H9 (cell line): ENCODE results near the gene ZBED5. TPM values are rescaled to one million over a fixed set of nuclear protein-coding genes. Genes with fewer than 3 reads are reported as not detected.
A peak's percentile ranks its signal among the peaks of the same experiment; 100 is the strongest.

Source experiments
- DNase-seq: peaks from one replicate; pipeline ENCODE4 v3.0.0-alpha.2; 2017
- H2AFZ ChIP-seq: one replicate; pipeline ENCODE4 v1.6.1; 2013; ENCODE audit warnings: mild to moderate bottlenecking, low read length, control low read depth, moderate library complexity
- H2AK5ac ChIP-seq: 2 replicates; pipeline ENCODE4 v1.6.1; 2013; ENCODE audit warnings: low read length, control low read depth, mixed read lengths; ENCODE audit not compliant: insufficient read length
- H2BK120ac ChIP-seq: one replicate; pipeline ENCODE4 v1.6.1; 2013; ENCODE audit warnings: low read depth, mild to moderate bottlenecking, low read length, control low read depth, inconsistent platforms; ENCODE audit not compliant: poor library complexity, severe bottlenecking
- H2BK12ac ChIP-seq: 2 replicates; pipeline ENCODE4 v1.6.1; 2013; ENCODE audit warnings: low read length, control low read depth, mixed read lengths, low read depth; ENCODE audit not compliant: insufficient read length
- H2BK15ac ChIP-seq: 2 replicates; pipeline ENCODE4 v1.6.1; 2013; ENCODE audit warnings: low read depth, low read length, control low read depth
- H2BK20ac ChIP-seq: one replicate; pipeline ENCODE4 v1.6.1; 2013; ENCODE audit warnings: low read depth, mild to moderate bottlenecking, low read length, control low read depth, inconsistent platforms; ENCODE audit not compliant: poor library complexity, severe bottlenecking
- H2BK5ac ChIP-seq: 2 replicates; pipeline ENCODE4 v1.6.1; 2013; ENCODE audit warnings: low read length, control low read depth, mixed read lengths; ENCODE audit not compliant: insufficient read length
- H3K14ac ChIP-seq: 2 replicates; pipeline ENCODE4 v1.6.1; 2013; ENCODE audit warnings: low read length, control low read depth; ENCODE audit not compliant: insufficient read depth
- H3K18ac ChIP-seq: 2 replicates; pipeline ENCODE4 v1.6.1; 2013; ENCODE audit warnings: low read depth, mild to moderate bottlenecking, mixed read lengths, low read length, control low read depth; ENCODE audit not compliant: insufficient read length
- H3K23ac ChIP-seq: 2 replicates; pipeline ENCODE4 v1.6.1; 2013; ENCODE audit warnings: low read length, control low read depth, mixed read lengths, low read depth; ENCODE audit not compliant: insufficient read length
- H3K23me2 ChIP-seq: 2 replicates; pipeline ENCODE4 v1.6.1; 2013; ENCODE audit warnings: low read depth, mild to moderate bottlenecking, mixed read lengths, low read length, control low read depth; ENCODE audit not compliant: insufficient read length, poor library complexity, severe bottlenecking
- H3K27ac ChIP-seq: 2 replicates; pipeline ENCODE4 v1.5.1; 2013; ENCODE audit warnings: low read length, control low read depth, mixed read lengths, low read depth; ENCODE audit not compliant: insufficient read length
- H3K27me3 ChIP-seq: 2 replicates; pipeline ENCODE4 v1.6.1; 2013; ENCODE audit warnings: low read length, control low read depth, inconsistent platforms; ENCODE audit not compliant: insufficient read depth
- H3K4ac ChIP-seq: 2 replicates; pipeline ENCODE4 v1.6.1; 2013; ENCODE audit warnings: low read depth, mild to moderate bottlenecking, control low read depth, inconsistent platforms, low read length, moderate library complexity
- H3K4me1 ChIP-seq: 2 replicates; pipeline ENCODE4 v1.6.1; 2013; ENCODE audit warnings: low read length, control low read depth, inconsistent platforms; ENCODE audit not compliant: insufficient read depth
- H3K4me2 ChIP-seq: 2 replicates; pipeline ENCODE4 v1.6.1; 2013; ENCODE audit warnings: low read length, control low read depth, mixed read lengths; ENCODE audit not compliant: insufficient read length, insufficient read depth
- H3K56ac ChIP-seq: 2 replicates; pipeline ENCODE4 v1.6.1; 2013; ENCODE audit warnings: low read depth, mild to moderate bottlenecking, mixed read lengths, low read length, control low read depth; ENCODE audit not compliant: insufficient read length
- H3K79me1 ChIP-seq: 2 replicates; pipeline ENCODE4 v1.6.1; 2013; ENCODE audit warnings: low read depth, mild to moderate bottlenecking, moderate library complexity, low read length, control low read depth, inconsistent platforms; ENCODE audit not compliant: insufficient read depth, poor library complexity, severe bottlenecking
- H3K79me2 ChIP-seq: 2 replicates; pipeline ENCODE4 v1.6.1; 2013; ENCODE audit warnings: low read length, control low read depth, inconsistent platforms; ENCODE audit not compliant: insufficient read depth
- H3K9ac ChIP-seq: 2 replicates; pipeline ENCODE4 v1.6.1; 2013; ENCODE audit warnings: low read length, control low read depth, mixed read lengths; ENCODE audit not compliant: insufficient read length; ENCODE audit errors: extremely low read depth
- H3K9me3 ChIP-seq: one replicate; pipeline ENCODE4 v1.6.1; 2013; ENCODE audit warnings: low read depth, low read length, inconsistent platforms; ENCODE audit not compliant: control insufficient read depth
- H3T11ph ChIP-seq: one replicate; pipeline ENCODE4 v1.6.1; 2013; ENCODE audit warnings: mild to moderate bottlenecking, low read length, control low read depth, inconsistent platforms
- H4K20me1 ChIP-seq: one replicate; pipeline ENCODE4 v1.6.1; 2013; ENCODE audit not compliant: control insufficient read depth, insufficient read length, insufficient read depth
- H4K5ac ChIP-seq: 2 replicates; pipeline ENCODE4 v1.6.1; 2013; ENCODE audit warnings: low read depth, mild to moderate bottlenecking, mixed read lengths, low read length, control low read depth; ENCODE audit not compliant: insufficient read length
- H4K8ac ChIP-seq: replicated peaks from 2 replicates; pipeline ENCODE4 v1.6.1; 2013; ENCODE audit warnings: low read length, control low read depth, mixed read lengths, low read depth; ENCODE audit not compliant: insufficient read length
- H4K91ac ChIP-seq: 2 replicates; pipeline ENCODE4 v1.6.1; 2013; ENCODE audit warnings: low read depth, mild to moderate bottlenecking, moderate library complexity, mixed read lengths, low read length, control low read depth; ENCODE audit not compliant: insufficient read length
- H3K27ac Mint-ChIP-seq, 3 experiments: 2 replicates in 2 of 3; 3 replicates in 1 of 3; pipeline ENCODE4 v1.8.0; 2020 to 2021; ENCODE audit warnings: mixed read lengths in 3 of 3, mild to moderate bottlenecking in 1 of 3, moderate library complexity in 1 of 3
- H3K27me3 Mint-ChIP-seq: 2 replicates; pipeline ENCODE4 v1.8.0; 2021; ENCODE audit warnings: low read depth, mild to moderate bottlenecking, moderate library complexity, mixed read lengths
- H3K36me3 Mint-ChIP-seq, 3 experiments: 2 replicates in 2 of 3; 3 replicates in 1 of 3; pipeline ENCODE4 v1.8.0; 2020 to 2021; ENCODE audit warnings: low read depth in 3 of 3, mixed read lengths in 3 of 3; ENCODE audit not compliant: insufficient read depth in 1 of 3
- H3K4me1 Mint-ChIP-seq, 2 experiments: 2 replicates each; pipeline ENCODE4 v1.8.0; 2020; ENCODE audit warnings: mixed read lengths in 2 of 2
- H3K4me3 Mint-ChIP-seq, 2 experiments: 2 replicates in 1 of 2; 3 replicates in 1 of 2; pipeline ENCODE4 v1.8.0; 2020 to 2021; ENCODE audit warnings: mild to moderate bottlenecking in 2 of 2, mixed read lengths in 2 of 2, moderate library complexity in 1 of 2
- H3K9me3 Mint-ChIP-seq, 2 experiments: 2 replicates in 1 of 2; 3 replicates in 1 of 2; pipeline ENCODE4 v1.8.0; 2020; ENCODE audit warnings: mild to moderate bottlenecking in 2 of 2, mixed read lengths in 2 of 2, moderate library complexity in 1 of 2
- CTCF ChIP-seq: fragments of 200-600 bp; sonication (generic); conservative IDR thresholded peaks from 3 replicates; pipeline ENCODE4 v1.8.0; 2021; ENCODE audit warnings: antibody characterized with exemption, mild to moderate bottlenecking
- WGBS: extraction: QIAGEN DNeasy Blood & Tissue Kit; methylation state at CpG from one replicate; pipeline ENCODE4 v1.1.7; 2013; ENCODE audit warnings: missing lambda C conversion rate, low lambda C conversion rate, mixed read lengths; ENCODE audit not compliant: insufficient read length; ENCODE audit errors: extremely low coverage; 5-methylcytosine and 5-hydroxymethylcytosine counted together
- total RNA-seq: library from RNA; stranded (reverse); gene quantifications from 2 replicates; pipeline ENCODE4 v1.2.1, GENCODE V29; 2021

ZBED5 gene
- total RNA-seq, 1 experiment from 2014 or later: 65.8 TPM

GRCh38 chr11:10803676-10804075 lies 54.2 kb downstream of the ZBED5 start:
- Histone ChIP-seq H4K20me1 (no peaks in the 10 kb centered on the region), H3K23ac (no peak overlapping the region), H4K8ac (no peak overlapping the region), H2BK20ac (no peak overlapping the region), H3K23me2 (no peaks in the 10 kb centered on the region), H3K4me1 (no peaks in the 10 kb centered on the region), H2AFZ (no peak overlapping the region), H3T11ph (no peak overlapping the region), H3K9me3 (no peaks in the 10 kb centered on the region), H3K56ac (no peak overlapping the region), H2BK15ac (no peak overlapping the region), H3K27me3 (no peaks in the 10 kb centered on the region), H3K9ac (no peak overlapping the region), H4K5ac (no peak overlapping the region), H3K4me2 (no peak overlapping the region), H2AK5ac (no peak overlapping the region), H2BK12ac (no peak overlapping the region), H3K14ac (no peak overlapping the region), H3K79me1 (no peaks in the 10 kb centered on the region), H2BK120ac (no peak overlapping the region), H3K79me2 (peaks cover 14% of the 10 kb centered on the region; the same call in 1 of the 2 replicates), H3K27ac (no peak overlapping the region), H2BK5ac (no peak overlapping the region), H3K18ac (no peak overlapping the region), H4K91ac (no peak overlapping the region), H3K4ac (no peak overlapping the region)
- no CpG with 5 or more reads among the region's 6 CpGs for WGBS
- Mint-ChIP-seq H3K27ac (peak overlapping the region in 1 of 3 experiments; percentile 16; a peak in 2 of 7 replicates), H3K36me3 (peaks cover 84 to 97% (median 96%) of the 10 kb centered on the region in 3 experiments), H3K4me1 (peaks cover 19 to 21% of the 10 kb centered on the region in 2 experiments), H3K27me3 (no peaks in the 10 kb centered on the region), H3K9me3 (peaks cover 0 to 4% of the 10 kb centered on the region in 2 experiments; a peak in 2 of 5 replicates), H3K4me3 (no peak overlapping the region)
- DNase-seq: no peak
- no peak for TF ChIP-seq CTCF

Other genes starting within 250 kb of the ZBED5 start
- gene IRAG1, start 164.3 kb downstream of the ZBED5 start, total RNA-seq: 2.4 and 3.3 TPM in 2 replicates
- 37.5 and 38.6 TPM in 2 replicates for gene CTR9, start 106.8 kb downstream of the ZBED5 start, total RNA-seq
- 1,013 and 1,056 TPM in 2 replicates for gene EIF4G2, start 49.1 kb downstream of the ZBED5 start, total RNA-seq